ENCODE results near the gene AP1S2. TPM values are rescaled to one million over a fixed set of nuclear protein-coding genes. Genes with fewer than 3 reads are reported as not detected.

Gene AP1S2
- total RNA-seq, 2 experiments from 2014 or later, result 33.9 to 35.9 TPM

DNA sequence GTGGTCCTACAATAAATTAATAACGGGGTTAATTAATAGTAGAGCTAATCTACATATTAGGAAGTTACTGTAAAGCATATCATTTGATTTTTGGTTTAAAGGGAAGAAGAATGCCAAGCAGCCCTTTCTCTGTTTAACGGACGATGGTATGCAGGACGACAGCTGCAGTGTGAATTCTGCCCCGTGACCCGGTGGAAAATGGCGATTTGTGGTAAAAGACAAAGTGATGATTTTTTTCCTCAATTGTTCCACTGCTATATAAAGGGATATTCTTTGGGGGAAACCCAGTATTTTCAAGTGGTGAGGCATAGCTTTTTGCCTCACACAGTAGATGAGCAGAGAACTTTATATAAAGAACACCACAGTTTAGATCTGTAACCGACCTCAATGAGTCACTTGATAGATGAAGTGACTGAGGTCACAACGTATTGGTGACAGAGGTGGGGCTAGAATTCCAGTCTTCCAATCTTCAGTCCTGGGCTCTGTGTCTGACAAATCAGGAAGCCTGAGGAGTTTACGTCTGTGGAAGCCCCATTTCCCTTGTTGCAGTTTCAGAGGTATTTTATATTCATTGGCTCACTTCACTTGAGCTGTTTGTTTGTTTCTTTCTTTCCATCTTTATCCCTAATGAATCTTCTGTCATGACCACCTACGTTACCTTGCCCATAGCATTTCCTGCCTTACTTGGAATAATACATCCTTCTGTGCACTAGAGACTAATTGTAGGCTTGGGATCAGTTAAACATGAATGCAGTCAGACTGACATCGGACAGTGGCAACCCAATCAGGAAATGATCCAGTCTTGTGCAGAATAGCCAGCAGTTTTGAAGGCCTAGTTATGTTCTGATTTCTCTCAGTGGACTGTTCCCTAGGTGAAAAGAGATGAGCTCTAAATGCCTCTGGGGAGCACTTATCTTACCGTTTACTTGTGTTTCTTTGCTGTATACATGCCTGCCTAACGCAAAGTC is 34.2 kb downstream of the AP1S2 start:
- Mint-ChIP-seq H3K27me3 (ENCODE audit: low read depth) (no peaks in the 10 kb centered on the region), H3K9me3 (ENCODE audit: insufficient read depth) (no peaks in the 10 kb centered on the region), H3K4me1 (ENCODE audit: low read depth) (peaks cover 30% of the 10 kb centered on the region), H3K36me3 (ENCODE audit: low read depth) (peaks cover 45% of the 10 kb centered on the region), H3K27ac (no peak overlapping the region), H3K4me3 (no peak overlapping the region)
- ATAC-seq (no peak), DNase-seq (no peak)
- ChIA-PET POLR2A (interaction anchor here (1.0 to 1.4 kb wide), 2 partner anchors 30 to 35 kb away, joined by 3 to 6 read pairs; partner anchors contain the start of gene ZRSR2), CTCF (no interaction called here)

DNA sequence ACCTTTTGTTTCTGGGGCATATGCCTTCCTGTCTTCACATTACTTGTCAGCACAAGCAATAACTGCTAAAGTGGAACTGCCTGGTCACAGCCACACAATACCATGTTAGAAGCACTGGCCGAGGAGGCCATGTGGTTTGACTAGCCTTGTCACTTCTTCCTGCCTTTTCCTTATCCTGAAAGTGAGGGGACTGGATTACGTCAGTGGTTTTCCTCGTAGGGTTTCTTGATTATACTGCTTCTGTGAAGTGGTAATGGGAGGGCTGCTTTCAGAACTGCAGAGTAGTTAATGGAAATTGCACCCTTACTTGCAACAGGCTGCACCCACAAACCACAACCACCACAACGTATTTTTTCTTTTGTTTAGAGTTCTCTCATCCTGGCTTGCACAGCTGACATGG is 37.7 kb downstream of the AP1S2 start:
- Mint-ChIP-seq H3K36me3 (ENCODE audit: low read depth) (peaks cover 54% of the 10 kb centered on the region), H3K4me3 (peak overlapping the region; percentile 38), H3K4me1 (ENCODE audit: low read depth) (peaks cover 60% of the 10 kb centered on the region), H3K27ac (peak overlapping the region; percentile 89), H3K9me3 (ENCODE audit: insufficient read depth) (no peaks in the 10 kb centered on the region), H3K27me3 (ENCODE audit: low read depth) (no peaks in the 10 kb centered on the region)
- ChIA-PET CTCF (interaction anchor here (0.9 to 2.0 kb wide), 4 partner anchors 11 to 38 kb away, joined by 3 to 10 read pairs (median 5); partner anchors contain the start of genes AP1S2 and ZRSR2), POLR2A (no interaction called here)
- peak; percentile 76 for ATAC-seq
- peak; percentile 71 for DNase-seq

DNA sequence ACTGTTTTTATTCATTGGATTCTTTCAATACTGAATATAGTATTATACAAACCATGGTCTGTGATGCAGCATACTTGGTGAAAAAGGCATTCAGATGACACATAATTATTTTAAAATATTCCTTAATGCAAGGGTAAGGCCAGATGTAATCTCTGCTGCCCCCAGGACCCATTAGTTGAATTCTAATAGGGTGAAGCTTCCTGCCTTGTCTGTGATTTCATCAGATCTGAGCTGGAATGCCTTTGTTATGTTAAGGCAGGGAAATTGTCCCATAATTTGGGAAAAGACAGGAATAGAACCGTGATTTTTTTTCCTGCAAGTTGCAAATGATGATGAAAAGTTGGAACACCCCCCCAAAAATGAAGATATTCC is 38.2 kb downstream of the AP1S2 start:
- H3K27me3 Mint-ChIP-seq (ENCODE audit: low read depth), result no peaks in the 10 kb centered on the region
- no peak for DNase-seq
- ChIA-PET CTCF (interaction anchor here (0.6 to 2.0 kb wide), 5 partner anchors 9 to 39 kb away, joined by 3 to 10 read pairs (median 4); partner anchors contain the start of genes AP1S2 and ZRSR2), POLR2A (interaction anchor here (1.0 to 1.1 kb wide), 3 partner anchors 26 to 78 kb away, joined by 4 to 7 read pairs (median 5); partner anchors contain the start of genes AP1S2 and CA5B)
- ATAC-seq, result no peak
- H3K4me1 Mint-ChIP-seq (ENCODE audit: low read depth), result peaks cover 60% of the 10 kb centered on the region
- peaks cover 52% of the 10 kb centered on the region for H3K36me3 Mint-ChIP-seq (ENCODE audit: low read depth)
- H3K9me3 Mint-ChIP-seq (ENCODE audit: insufficient read depth), result no peaks in the 10 kb centered on the region
- no peak overlapping the region for H3K4me3 Mint-ChIP-seq
- H3K27ac Mint-ChIP-seq, result peak overlapping the region; percentile 57

DNA sequence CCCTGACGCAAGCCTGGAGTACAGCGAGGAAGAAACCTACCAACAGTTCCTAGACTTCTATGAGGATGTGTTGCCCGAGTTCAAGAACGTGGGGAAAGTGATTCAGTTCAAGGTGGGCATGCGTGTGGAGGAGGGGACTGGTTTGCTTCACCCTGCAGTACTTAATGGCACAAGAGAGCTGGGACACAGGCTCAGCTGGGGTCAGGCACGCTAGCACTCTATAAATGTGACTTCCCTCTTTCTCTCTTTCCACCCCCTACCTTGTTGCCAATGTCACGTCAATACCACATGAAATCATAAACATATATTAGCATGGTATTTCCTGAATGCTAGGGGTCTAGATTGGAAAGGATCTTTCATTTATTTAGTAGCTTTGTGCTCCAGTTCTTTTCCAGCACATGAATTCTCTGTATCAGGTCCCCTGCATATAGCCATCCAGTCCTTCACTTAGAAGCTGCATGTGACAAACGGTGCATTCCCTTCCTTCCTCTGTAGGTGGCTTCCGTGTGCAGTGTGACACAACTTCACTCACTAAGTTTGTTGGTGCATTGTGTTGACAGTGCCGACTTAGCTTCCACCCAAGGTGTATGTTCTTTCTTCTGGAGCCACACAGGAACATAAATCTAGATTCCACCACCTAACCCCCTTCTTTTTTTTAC is 38.7 kb downstream of the AP1S2 start:
- ChIA-PET POLR2A (interaction anchor here (1.0 to 1.1 kb wide), 3 partner anchors 25 to 78 kb away, joined by 4 to 7 read pairs (median 5); partner anchors contain the start of genes AP1S2 and CA5B), CTCF (interaction anchor here (0.6 to 2.0 kb wide), 5 partner anchors 8 to 39 kb away, joined by 3 to 10 read pairs (median 4); partner anchors contain the start of genes AP1S2 and ZRSR2)
- peaks cover 60% of the 10 kb centered on the region for H3K4me1 Mint-ChIP-seq (ENCODE audit: low read depth)
- peaks cover 49% of the 10 kb centered on the region for H3K36me3 Mint-ChIP-seq (ENCODE audit: low read depth)
- no peaks in the 10 kb centered on the region for H3K27me3 Mint-ChIP-seq (ENCODE audit: low read depth)
- H3K27ac Mint-ChIP-seq, result peak overlapping the region; percentile 57
- peak; percentile 64 for ATAC-seq
- peak; percentile 45 for DNase-seq
- no peaks in the 10 kb centered on the region for H3K9me3 Mint-ChIP-seq (ENCODE audit: insufficient read depth)
- H3K4me3 Mint-ChIP-seq, result no peak overlapping the region

DNA sequence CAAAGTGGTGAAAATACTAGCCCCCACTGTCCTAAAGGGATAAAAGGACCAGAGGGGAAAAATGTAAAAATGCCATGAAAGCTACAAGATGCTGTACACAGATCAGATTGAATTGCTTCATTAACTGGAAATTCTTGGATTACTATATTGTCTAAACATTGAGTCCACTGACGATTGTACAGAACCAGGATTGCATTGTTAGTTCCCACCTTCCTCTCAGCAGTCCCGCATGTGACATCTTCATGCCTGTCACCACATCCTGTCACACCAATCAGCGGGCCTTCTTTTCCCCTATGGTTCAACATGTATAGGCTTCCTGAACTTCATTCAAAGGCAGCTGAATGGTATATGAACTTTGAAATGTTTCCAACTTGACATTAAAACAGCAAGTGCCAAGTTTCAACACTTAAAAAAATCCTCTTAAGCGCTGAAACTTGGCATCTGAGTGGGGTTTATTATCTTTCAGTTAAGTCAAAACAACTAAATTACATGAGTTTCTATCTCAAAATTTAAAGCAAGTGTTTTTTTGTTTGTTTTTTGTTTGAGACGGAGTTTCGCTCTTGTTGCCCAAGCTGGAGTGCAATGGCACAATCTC is 39.7 kb downstream of the AP1S2 start:
- H3K4me1 Mint-ChIP-seq (ENCODE audit: low read depth), result peaks cover 53% of the 10 kb centered on the region
- peaks cover 45% of the 10 kb centered on the region for H3K36me3 Mint-ChIP-seq (ENCODE audit: low read depth)
- no peaks in the 10 kb centered on the region for H3K9me3 Mint-ChIP-seq (ENCODE audit: insufficient read depth)
- H3K4me3 Mint-ChIP-seq, result no peak overlapping the region
- ChIA-PET POLR2A (no interaction called here), CTCF (no interaction called here)
- H3K27me3 Mint-ChIP-seq (ENCODE audit: low read depth), result no peaks in the 10 kb centered on the region
- DNase-seq, result no peak
- peak overlapping the region; percentile 66 for H3K27ac Mint-ChIP-seq
- no peak for ATAC-seq

DNA sequence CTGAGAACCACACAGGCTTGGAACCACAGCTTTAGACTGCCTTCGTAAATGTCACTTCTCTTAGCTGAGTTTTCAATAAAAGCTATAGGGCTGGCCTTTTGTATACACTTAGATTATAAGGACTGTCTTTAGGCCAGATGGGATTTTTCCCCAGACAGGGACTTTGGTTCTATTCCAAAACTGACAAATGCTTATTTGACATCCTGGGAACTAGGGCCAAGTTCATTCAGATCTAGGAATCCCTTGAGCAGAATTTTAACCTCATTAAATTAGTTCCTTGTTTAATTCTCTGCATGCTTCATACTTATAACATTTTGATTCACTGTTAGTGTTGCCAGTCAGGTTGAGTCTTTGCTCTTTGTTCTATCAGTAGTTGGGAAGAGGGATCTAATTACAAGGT is 41.2 kb downstream of the AP1S2 start:
- POLR2A ChIA-PET, result no interaction called here
- Mint-ChIP-seq H3K4me1 (ENCODE audit: low read depth) (peaks cover 52% of the 10 kb centered on the region), H3K9me3 (ENCODE audit: insufficient read depth) (no peaks in the 10 kb centered on the region), H3K27ac (no peak overlapping the region), H3K27me3 (ENCODE audit: low read depth) (no peaks in the 10 kb centered on the region), H3K36me3 (ENCODE audit: low read depth) (peaks cover 48% of the 10 kb centered on the region), H3K4me3 (no peak overlapping the region)
- CTCF ChIA-PET, result no interaction called here
- no peak for ATAC-seq
- no peak for DNase-seq

DNA sequence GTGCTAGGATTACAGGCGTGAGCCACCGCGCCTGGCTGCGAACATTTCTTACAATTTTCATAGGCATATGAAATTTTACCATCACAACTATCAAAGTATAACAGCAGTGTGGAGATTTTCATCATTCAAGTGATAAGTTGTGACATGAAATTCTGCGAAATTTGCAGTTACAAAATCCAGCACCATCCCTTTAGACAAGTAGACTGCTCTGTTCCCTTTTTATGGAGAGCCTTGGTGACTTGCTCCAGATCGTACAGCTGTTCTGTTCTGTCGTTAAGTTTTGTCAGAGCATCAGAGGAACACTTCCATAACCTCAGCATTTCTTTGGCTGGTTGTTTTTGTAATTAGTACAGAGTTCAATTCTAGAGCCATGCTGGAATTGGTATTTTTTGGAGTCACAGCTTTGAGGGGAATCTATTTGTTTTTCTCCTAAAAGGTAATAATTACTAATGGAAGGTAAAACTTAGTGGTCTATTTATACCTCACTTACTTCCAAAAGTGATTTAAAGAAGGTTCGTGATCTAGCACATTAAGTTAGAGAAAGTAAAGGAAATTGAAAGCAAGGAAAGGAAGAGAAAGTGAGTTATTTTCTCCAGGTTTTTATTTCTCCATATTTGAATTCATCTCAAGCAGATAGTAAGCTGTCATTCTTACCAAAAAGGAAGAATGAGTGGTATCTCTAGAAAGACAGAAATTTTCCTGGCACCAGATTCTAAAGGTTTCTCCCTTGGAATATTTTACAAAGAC is 42.2 kb downstream of the AP1S2 start:
- CTCF ChIA-PET, result no interaction called here
- Mint-ChIP-seq H3K36me3 (ENCODE audit: low read depth) (peaks cover 44% of the 10 kb centered on the region), H3K27me3 (ENCODE audit: low read depth) (no peaks in the 10 kb centered on the region), H3K4me1 (ENCODE audit: low read depth) (peaks cover 46% of the 10 kb centered on the region), H3K27ac (no peak overlapping the region), H3K4me3 (no peak overlapping the region), H3K9me3 (ENCODE audit: insufficient read depth) (no peaks in the 10 kb centered on the region)
- ATAC-seq (no peak), DNase-seq (no peak)
- POLR2A ChIA-PET, result no interaction called here

DNA sequence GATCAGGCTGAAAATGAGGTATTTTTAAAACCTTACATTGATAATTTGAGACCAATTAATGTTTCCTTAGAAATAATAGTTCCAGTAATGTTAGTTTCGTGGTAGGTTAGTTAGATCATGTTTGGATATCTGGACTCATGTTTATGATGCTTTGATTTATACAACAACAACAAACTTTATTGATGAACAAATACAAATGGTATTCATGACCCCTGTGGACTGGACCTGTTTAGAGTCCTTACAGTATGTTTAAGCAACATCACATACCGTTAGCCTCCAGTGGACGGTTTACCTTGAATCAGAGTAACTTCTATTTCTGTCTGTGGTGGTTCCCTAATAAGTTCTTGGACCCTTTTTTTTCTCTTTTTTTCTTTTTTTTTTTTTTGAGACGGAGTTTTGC is 46.4 kb downstream of the AP1S2 start:
- no peaks in the 10 kb centered on the region for H3K9me3 Mint-ChIP-seq (ENCODE audit: insufficient read depth)
- no peaks in the 10 kb centered on the region for H3K27me3 Mint-ChIP-seq (ENCODE audit: low read depth)
- peaks cover 39% of the 10 kb centered on the region for H3K36me3 Mint-ChIP-seq (ENCODE audit: low read depth)
- DNase-seq (no peak), ATAC-seq (no peak)
- no peak overlapping the region for H3K27ac Mint-ChIP-seq
- peaks cover 11% of the 10 kb centered on the region for H3K4me1 Mint-ChIP-seq (ENCODE audit: low read depth)
- no peak overlapping the region for H3K4me3 Mint-ChIP-seq
- CTCF ChIA-PET, result interaction anchor here (1.3 kb wide), 2 partner anchors 8 to 19 kb away, joined by 3 read pairs; no protein-coding TSS in a partner anchor
- POLR2A ChIA-PET, result no interaction called here

DNA sequence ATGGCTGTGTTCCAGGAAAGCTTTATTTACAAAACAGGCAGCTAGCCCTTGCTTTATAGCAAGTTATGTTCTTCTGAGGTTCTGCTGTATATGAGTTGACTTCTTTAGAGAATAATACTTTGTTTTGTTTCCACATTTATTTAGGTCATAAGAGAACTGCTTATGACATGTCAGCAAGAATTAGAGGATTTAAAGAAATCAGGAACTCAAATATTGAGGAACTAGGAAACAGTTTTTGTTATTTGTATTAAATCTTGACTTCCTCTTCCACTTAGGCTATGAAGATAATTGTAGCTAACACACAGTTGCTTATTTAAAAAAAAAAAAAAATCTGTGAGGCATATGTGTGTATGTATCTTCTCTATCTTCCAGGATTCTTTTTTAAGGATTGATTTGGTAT is 50.0 kb downstream of the AP1S2 start:
- CTCF ChIA-PET, result no interaction called here
- no peaks in the 10 kb centered on the region for H3K4me1 Mint-ChIP-seq (ENCODE audit: low read depth)
- no peak overlapping the region for H3K4me3 Mint-ChIP-seq
- H3K27ac Mint-ChIP-seq, result no peak overlapping the region
- ATAC-seq (no peak), DNase-seq (no peak)
- H3K36me3 Mint-ChIP-seq (ENCODE audit: low read depth), result peaks cover 29% of the 10 kb centered on the region
- POLR2A ChIA-PET, result no interaction called here
- H3K27me3 Mint-ChIP-seq (ENCODE audit: low read depth), result no peaks in the 10 kb centered on the region
- H3K9me3 Mint-ChIP-seq (ENCODE audit: insufficient read depth), result no peaks in the 10 kb centered on the region

DNA sequence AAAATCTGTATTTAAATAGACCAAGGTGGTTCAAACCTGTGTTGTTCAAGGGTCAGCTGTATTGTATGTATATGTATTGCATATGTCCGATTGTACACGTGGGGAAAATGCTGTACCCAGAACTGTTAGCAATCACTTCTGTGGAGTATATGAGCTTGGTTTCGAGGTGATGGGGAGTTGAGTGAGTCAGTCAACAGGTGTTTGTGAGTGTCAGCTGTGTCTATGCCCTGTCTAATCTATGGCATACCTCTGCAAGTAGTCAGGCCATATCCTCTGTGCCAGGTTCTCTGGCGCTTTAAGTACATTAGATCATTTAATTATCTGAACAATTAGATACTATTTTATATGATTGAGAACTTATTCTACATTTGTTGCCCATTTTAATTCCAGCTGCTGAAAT is 56.9 kb downstream of the AP1S2 start:
- Mint-ChIP-seq H3K27me3 (ENCODE audit: low read depth) (no peaks in the 10 kb centered on the region), H3K4me3 (no peak overlapping the region), H3K9me3 (ENCODE audit: insufficient read depth) (no peaks in the 10 kb centered on the region), H3K36me3 (ENCODE audit: low read depth) (peaks cover 24% of the 10 kb centered on the region), H3K27ac (no peak overlapping the region), H3K4me1 (ENCODE audit: low read depth) (peaks cover 27% of the 10 kb centered on the region)
- ChIA-PET POLR2A (no interaction called here), CTCF (no interaction called here)
- DNase-seq, result no peak
- no peak for ATAC-seq

DNA sequence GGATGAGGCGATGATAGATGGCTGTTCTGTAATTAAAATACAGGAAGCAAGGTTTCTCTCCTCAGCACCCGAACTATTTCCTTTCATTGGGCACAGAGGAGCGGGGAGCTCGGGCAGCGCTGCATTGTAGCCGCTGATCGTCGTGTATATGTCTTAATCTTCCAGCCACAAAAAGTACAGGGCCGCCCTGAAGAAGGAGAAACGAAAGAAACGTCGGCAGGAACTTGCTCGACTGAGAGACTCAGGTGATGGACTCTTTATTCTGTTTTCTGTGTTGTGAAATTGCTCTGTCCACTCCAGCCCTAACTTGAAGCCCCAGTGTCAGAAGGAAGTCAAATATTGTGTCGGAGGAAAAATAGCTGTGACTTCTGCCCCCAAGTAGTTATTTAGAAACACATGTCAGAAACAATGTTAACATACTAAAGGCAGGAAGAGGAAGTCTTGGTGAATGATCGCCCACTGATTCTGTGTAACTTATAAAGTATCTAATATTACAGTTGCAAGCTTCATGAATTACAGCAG is 63.8 kb downstream of the AP1S2 start:
- ATAC-seq (peak; percentile 31), DNase-seq (no peak)
- Mint-ChIP-seq H3K4me1 (ENCODE audit: low read depth) (peaks cover 22% of the 10 kb centered on the region), H3K4me3 (no peak overlapping the region), H3K36me3 (ENCODE audit: low read depth) (peaks cover 12% of the 10 kb centered on the region), H3K27me3 (ENCODE audit: low read depth) (no peaks in the 10 kb centered on the region), H3K9me3 (ENCODE audit: insufficient read depth) (no peaks in the 10 kb centered on the region), H3K27ac (no peak overlapping the region)
- ChIA-PET POLR2A (interaction anchor here (0.6 to 3.0 kb wide), 15 partner anchors 9 to 1092 kb away, joined by 3 to 28 read pairs (median 3); partner anchors contain the start of genes AP1S2 and CA5B), CTCF (interaction anchor here (1.8 kb wide), 1 partner anchor 26 kb away, joined by 6 read pairs; no protein-coding TSS in a partner anchor)
